ENCODE measurements around the gene SRSF12. TPM values are rescaled to one million over a fixed set of nuclear protein-coding genes. Genes with fewer than 3 reads are reported as not detected.

The SRSF12 gene
- total and polyA plus RNA-seq, 2 donors (not counting 1 experiment from before 2014, with no cell fraction given) = not detected

DNA sequence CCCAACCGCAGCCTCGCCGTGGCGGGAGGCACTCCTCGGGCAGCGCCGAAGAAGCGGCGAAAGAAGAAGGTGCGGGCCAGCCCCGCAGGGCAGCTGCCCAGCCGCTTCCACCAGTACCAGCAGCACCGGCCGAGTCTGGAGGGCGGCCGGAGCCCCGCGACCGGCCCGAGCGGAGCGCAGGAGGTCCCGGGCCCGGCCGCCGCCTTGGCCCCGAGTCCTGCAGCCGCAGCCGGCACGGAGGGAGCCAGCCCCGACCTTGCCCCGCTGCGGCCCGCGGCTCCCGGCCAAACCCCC is 36.8 kb downstream of the SRSF12 start:
- peaks cover 38% of the 10 kb centered on the region for H3K4me1 Mint-ChIP-seq
- peaks cover 0 to 38% of the 10 kb centered on the region in 2 experiments for H3K36me3 ChIP-seq (replicated peaks in 1 of 2; ENCODE audit: control extremely low read depth in 1 of 2, control insufficient read depth in 1 of 2, extremely low read depth in 1 of 2, insufficient read depth in 2 of 2, low read length in 1 of 2)
- TF ChIP-seq EZH2 (IDR thresholded peaks at IDR 0.05; ENCODE audit: borderline replicate concordance, insufficient read depth, low read depth, low read length, poor library complexity, severe bottlenecking) (no peak), CTCF (IDR thresholded peaks at IDR 0.05) (no peak)
- peak overlapping the region; percentile 100 for H3K9ac ChIP-seq (ENCODE audit: low read length)
- H3K27ac ChIP-seq (ENCODE audit: low read length in 2 of 2) = peak overlapping the region; percentile 99
- H3K27me3 ChIP-seq (replicated peaks in 1 of 4; ENCODE audit: control extremely low read depth in 1 of 4, control insufficient read depth in 3 of 4, insufficient read depth in 4 of 4, low read length in 3 of 4) = no peaks in the 10 kb centered on the region
- intact Hi-C loops (cut with micrococcal nuclease) = loop anchor here (2.0 to 10.0 kb wide), 4 partner anchors 99 to 1926 kb away; partner anchors contain the start of genes CASP8AP2 and ZNF292
- no peaks in the 10 kb centered on the region for H3K9me3 Mint-ChIP-seq (ENCODE audit: insufficient read depth)
- H3K9me3 ChIP-seq (ENCODE audit: control extremely low read depth in 1 of 3, control insufficient read depth in 2 of 3, insufficient read depth in 1 of 3, low read length in 2 of 3) = no peaks in the 10 kb centered on the region
- H3K4me3 ChIP-seq (ENCODE audit: control extremely low read depth in 1 of 5, extremely low read depth in 1 of 5, insufficient read depth in 1 of 5, low read depth in 2 of 5, low read length in 4 of 5) = peak overlapping the region; percentile 81 to 100 (median 98)
- ChIA-PET CTCF (interaction anchor here (1.0 to 6.4 kb wide), 6 partner anchors 57 to 291 kb away, joined by 3 to 33 read pairs (median 7); partner anchors contain the start of genes PM20D2 and UBE2J1), POLR2A (interaction anchor here (0.6 to 3.1 kb wide), 13 partner anchors 9 to 1379 kb away, joined by 3 to 40 read pairs (median 4); partner anchors contain the start of genes AKIRIN2, LYRM2, PM20D2 and RNGTT)
- no peaks in the 10 kb centered on the region for H3K27me3 Mint-ChIP-seq
- peaks cover 25 to 29% of the 10 kb centered on the region in 2 donors for H3K4me1 ChIP-seq (ENCODE audit: control insufficient read depth in 2 of 2, insufficient read depth in 2 of 2, low read length in 2 of 2)
- peak overlapping the region; percentile 98 for H3K27ac Mint-ChIP-seq
- H3K4me3 Mint-ChIP-seq = peak overlapping the region; percentile 99
- DNase-seq = no peak
- peaks cover 68% of the 10 kb centered on the region for H3K79me2 ChIP-seq (ENCODE audit: control insufficient read depth, insufficient read depth, low read length)
- H4K20me1 ChIP-seq (ENCODE audit: control insufficient read depth, insufficient read depth, low read length, poor library complexity, severe bottlenecking) = peaks cover 46% of the 10 kb centered on the region
- under 1% methylated on average over 33 of the region's 36 CpGs for WGBS (ENCODE audit: insufficient coverage)
- ATAC-seq (ENCODE audit: low read depth) = no peak
- H3K4me2 ChIP-seq (replicated peaks; ENCODE audit: low read depth, low read length, poor library complexity, severe bottlenecking) = peak overlapping the region; percentile 81
- H2AFZ ChIP-seq (ENCODE audit: insufficient read depth, low read depth, low read length, poor library complexity, severe bottlenecking) = no peak overlapping the region
